IgD-negative memory B cell (primary cell): ENCODE measurements around the gene CLCF1. TPM values are rescaled to one million over a fixed set of nuclear protein-coding genes. Genes with fewer than 3 reads are reported as not detected.
A peak's percentile ranks its signal among the peaks of the same experiment; 100 is the strongest.

Experiments
- H3K27ac Mint-ChIP-seq, 3 donors: one replicate each; pipeline ENCODE4 v1.8.0; 2020 to 2022; ENCODE audit warnings: mild to moderate bottlenecking in 3 of 3, mixed read lengths in 3 of 3, moderate library complexity in 1 of 3
- H3K27me3 Mint-ChIP-seq: one replicate; pipeline ENCODE4 v1.8.0; 2021; ENCODE audit warnings: mixed read lengths
- H3K36me3 Mint-ChIP-seq: one replicate; pipeline ENCODE4 v1.8.0; 2020; ENCODE audit warnings: mild to moderate bottlenecking, mixed read lengths
- H3K4me1 Mint-ChIP-seq, 3 donors: one replicate each; pipeline ENCODE4 v1.8.0; 2020 to 2022; ENCODE audit warnings: mixed read lengths in 3 of 3, mild to moderate bottlenecking in 1 of 3
- H3K4me3 Mint-ChIP-seq, 4 donors: one replicate each; pipeline ENCODE4 v1.8.0; 2020 to 2022; ENCODE audit warnings: mild to moderate bottlenecking in 4 of 4, mixed read lengths in 4 of 4, moderate library complexity in 3 of 4
- H3K9me3 Mint-ChIP-seq, 3 donors: one replicate each; pipeline ENCODE4 v1.8.0; 2020 to 2021; ENCODE audit warnings: mixed read lengths in 3 of 3, mild to moderate bottlenecking in 1 of 3
- polyA plus RNA-seq: library from polyadenylated mRNA; unstranded; fragments of 300-500 nt; fragmentation: Illumina TruSeq; gene quantifications from one replicate; pipeline ENCODE4 v1.2.3, GENCODE V29; 2021

Gene CLCF1
- polyA plus RNA-seq, 1 donor from 2014 or later = 5.1 TPM

DNA sequence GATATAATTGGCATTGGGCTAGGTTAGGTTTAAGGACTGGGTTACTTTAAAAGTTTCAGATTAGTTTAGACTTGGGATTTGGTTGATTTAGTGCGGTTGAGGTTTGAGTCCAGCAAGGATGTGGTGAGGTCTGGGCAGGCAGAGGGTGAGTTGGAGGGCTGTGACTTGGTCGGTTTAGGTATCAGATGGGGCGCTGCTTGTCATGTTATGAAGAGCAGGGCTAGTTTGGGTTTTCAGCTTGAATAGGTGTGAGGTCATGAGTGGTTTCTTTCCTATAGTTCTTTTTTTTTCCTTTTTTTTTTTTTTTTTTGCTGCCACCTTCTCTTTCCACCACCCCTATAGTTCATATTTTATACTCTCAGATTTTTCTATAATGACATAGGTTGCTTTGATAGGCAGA, 4.8 kb downstream of the CLCF1 start:
- Mint-ChIP-seq H3K4me1 (peaks cover 43 to 67% (median 58%) of the 10 kb centered on the region in 3 donors), H3K27me3 (no peaks in the 10 kb centered on the region), H3K4me3 (peak overlapping the region in 3 of 4 donors; percentile 45 to 58 (median 55)), H3K36me3 (peaks cover 4% of the 10 kb centered on the region), H3K27ac (peak overlapping the region; percentile 36 to 69 (median 59)), H3K9me3 (no peaks in the 10 kb centered on the region)

DNA sequence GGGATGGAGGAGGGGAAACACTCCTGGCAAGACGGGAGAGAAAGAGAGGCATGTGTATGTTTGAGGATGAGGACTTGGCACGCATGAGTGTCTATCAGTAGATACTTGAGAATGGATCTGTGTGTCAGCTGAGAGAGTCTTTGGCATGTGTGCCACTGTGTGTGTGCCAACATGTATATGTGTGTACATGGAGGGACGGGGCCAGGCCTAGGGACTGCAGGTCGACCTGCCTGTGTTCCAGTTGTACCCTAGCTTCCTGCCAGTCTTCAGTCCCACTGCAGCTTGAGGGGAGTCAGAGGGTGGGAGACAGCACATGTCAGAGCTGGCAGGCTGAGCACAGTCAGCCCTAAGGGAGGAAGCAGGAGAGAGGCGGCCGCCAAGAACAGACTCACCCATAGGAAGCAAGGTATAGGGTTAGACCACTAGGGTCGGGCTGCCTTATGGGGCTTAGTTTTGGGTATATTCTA, 5.6 kb downstream of the CLCF1 start:
- Mint-ChIP-seq H3K36me3 (peaks cover 4% of the 10 kb centered on the region), H3K9me3 (no peaks in the 10 kb centered on the region), H3K4me3 (peak overlapping the region in 3 of 4 donors; percentile 55 to 83 (median 56)), H3K27ac (peak overlapping the region; percentile 3 to 36 (median 15)), H3K4me1 (peaks cover 42 to 69% (median 60%) of the 10 kb centered on the region in 3 donors), H3K27me3 (no peaks in the 10 kb centered on the region)

DNA sequence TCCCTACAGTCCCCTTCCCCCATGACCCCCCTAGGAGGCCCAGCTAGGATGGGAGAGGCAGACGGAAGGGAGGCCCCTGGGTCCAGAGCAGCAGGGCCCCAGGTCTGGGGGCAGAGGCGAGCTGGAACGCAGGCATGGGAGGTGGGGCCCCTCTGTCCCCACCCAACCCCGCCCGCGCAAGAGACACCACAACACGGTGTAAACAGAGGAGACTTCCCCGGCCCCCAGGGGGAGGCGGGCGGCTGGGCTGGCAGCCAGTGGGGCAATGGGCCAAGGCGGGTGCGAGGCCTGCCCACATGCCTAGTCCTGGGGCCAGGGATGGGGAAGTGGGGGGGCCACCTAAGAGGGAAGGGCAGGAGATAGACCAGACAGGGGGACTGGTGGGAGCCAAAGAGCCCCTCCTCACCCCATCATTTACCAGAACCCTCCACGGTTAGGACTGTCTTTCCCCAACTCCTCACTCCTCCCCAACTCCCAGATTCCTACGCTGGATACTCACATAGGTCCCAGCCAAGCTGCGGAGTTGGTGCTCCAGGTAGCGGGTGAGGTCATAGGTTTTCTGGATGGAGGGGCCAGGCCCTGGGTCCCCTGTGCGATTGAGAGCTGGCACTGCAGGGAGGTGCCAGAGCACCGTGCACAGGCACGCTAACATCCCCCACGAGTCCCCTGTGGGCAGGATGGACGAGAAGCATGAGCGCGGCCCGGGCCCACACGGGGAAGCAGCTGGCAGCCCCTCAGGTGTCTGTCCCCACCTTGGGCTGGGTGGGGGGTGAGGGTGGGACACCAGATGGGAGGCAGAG, 6.2 kb downstream of the CLCF1 start:
- H3K9me3 Mint-ChIP-seq = no peaks in the 10 kb centered on the region
- peaks cover 4% of the 10 kb centered on the region for H3K36me3 Mint-ChIP-seq
- peak overlapping the region in 1 of 4 donors; percentile 83 for H3K4me3 Mint-ChIP-seq
- H3K27me3 Mint-ChIP-seq = no peaks in the 10 kb centered on the region
- H3K4me1 Mint-ChIP-seq = peaks cover 46 to 75% (median 60%) of the 10 kb centered on the region in 3 donors
- peak overlapping the region in 2 of 3 donors; percentile 3 to 36 for H3K27ac Mint-ChIP-seq

DNA sequence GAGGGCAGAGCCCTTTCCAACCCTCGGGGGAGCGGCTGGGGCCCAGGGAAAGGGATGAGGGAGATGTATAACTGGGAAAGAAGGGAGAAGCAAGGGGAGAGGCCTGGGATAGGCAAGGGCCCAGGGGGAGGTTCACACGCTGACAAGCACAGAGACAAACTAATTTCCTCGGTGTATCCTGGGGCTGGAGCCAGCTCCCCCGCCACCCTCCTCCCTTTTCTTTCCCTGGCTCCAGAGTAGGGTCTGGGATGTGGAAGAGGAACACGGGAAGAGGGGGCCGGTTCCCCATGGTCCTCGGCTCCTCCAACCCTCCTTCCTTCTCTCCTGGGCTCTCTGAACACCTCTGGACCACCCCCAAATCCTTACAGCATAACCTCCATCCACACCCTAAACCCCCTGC, 6.9 kb downstream of the CLCF1 start:
- peaks cover 53 to 72% (median 57%) of the 10 kb centered on the region in 3 donors for H3K4me1 Mint-ChIP-seq
- H3K4me3 Mint-ChIP-seq = peak overlapping the region in 2 of 4 donors; percentile 24 to 71
- H3K9me3 Mint-ChIP-seq = no peaks in the 10 kb centered on the region
- peak overlapping the region in 2 of 3 donors; percentile 75 to 83 for H3K27ac Mint-ChIP-seq
- H3K36me3 Mint-ChIP-seq = peaks cover 3% of the 10 kb centered on the region
- no peaks in the 10 kb centered on the region for H3K27me3 Mint-ChIP-seq

DNA sequence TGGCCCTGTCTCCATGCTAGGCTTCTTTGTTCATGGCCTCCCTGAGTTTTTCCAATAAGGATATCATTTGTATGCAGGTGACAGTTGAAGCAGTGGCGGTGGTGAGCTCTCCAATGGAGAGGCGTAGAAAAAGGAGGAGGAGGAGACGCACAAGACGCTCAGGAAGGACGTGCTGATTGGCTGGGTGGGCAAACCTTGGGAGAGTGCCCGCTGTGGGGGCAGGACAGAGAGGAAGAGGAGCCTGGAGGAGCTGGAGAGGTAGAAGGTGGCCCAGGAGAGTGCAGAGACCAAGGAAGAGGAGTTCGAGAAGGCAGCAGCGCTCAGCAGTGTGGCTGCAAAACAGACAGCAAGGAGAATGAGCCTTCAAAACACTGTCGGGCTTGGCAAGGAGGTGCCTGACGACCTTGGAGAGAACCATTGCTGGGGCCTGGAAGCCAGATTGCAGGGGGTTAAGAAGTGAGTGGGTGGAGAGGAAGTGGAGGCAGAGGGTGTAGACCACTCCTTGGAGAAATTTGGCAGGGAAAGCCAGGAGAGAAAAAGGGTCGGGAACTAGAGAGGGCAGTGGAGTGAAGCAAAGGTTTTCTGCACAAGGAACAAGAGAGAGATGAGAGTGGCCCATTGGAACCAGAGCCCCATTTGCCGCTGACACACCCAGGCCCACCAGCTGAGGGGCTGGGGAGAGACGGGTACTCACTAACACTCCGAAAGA, 7.5 kb downstream of the CLCF1 start:
- no peaks in the 10 kb centered on the region for H3K27me3 Mint-ChIP-seq
- H3K27ac Mint-ChIP-seq = peak overlapping the region in 2 of 3 donors; percentile 75 to 83
- no peaks in the 10 kb centered on the region for H3K9me3 Mint-ChIP-seq
- peaks cover 3% of the 10 kb centered on the region for H3K36me3 Mint-ChIP-seq
- H3K4me1 Mint-ChIP-seq = peaks cover 52 to 71% (median 57%) of the 10 kb centered on the region in 3 donors
- peak overlapping the region in 2 of 4 donors; percentile 51 to 70 for H3K4me3 Mint-ChIP-seq

DNA sequence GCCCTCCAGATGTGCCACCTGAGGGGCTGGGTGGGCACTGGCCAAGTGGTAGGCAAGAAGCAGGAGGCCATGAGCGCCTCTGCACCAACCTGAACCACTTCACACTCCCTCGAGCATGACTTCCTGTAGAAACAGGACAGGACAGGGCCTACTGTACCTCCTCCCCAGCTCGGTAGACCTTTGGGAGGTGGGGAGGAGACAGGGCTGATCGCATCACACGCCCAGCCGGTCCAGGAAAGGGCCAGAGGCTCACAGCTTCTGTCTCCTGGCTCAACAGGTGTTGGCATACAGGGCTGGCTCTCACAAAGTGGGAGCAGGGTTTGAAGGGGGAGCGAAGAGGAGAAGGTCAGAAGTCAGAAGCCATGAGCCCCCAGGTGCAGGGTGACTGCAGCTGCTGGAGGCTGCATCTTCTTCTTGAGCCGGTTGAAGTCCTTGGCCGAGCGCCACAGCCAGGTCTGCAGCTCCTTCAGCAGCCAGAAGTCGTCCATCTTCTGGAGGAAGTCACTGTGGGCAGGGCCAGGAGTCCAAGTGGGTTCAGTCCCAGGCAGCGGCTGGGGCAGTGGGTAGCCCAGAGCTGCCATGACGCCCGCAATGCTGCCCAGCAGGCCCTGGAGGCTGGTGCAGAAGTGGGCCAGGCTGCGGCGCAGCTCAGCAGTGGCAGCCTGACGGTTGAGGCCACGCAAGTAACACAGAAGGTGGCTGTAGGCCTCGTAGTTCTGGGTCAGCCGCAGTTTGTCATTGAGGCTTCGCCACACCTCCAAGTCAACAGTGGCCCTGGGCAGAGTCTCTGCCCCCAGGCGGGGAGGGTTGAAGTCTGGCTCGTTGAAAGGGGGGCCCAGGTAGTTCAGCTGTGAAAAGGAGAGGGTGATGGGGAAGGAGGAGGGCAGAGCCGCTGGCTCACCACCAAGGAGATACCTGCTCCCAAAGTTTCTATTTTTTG, 8.3 kb downstream of the CLCF1 start:
- H3K27me3 Mint-ChIP-seq = no peaks in the 10 kb centered on the region
- H3K9me3 Mint-ChIP-seq = no peaks in the 10 kb centered on the region
- peak overlapping the region in 3 of 4 donors; percentile 60 to 63 (median 61) for H3K4me3 Mint-ChIP-seq
- H3K36me3 Mint-ChIP-seq = peaks cover 3% of the 10 kb centered on the region
- peaks cover 49 to 64% (median 57%) of the 10 kb centered on the region in 3 donors for H3K4me1 Mint-ChIP-seq
- peak overlapping the region; percentile 80 to 90 (median 83) for H3K27ac Mint-ChIP-seq

DNA sequence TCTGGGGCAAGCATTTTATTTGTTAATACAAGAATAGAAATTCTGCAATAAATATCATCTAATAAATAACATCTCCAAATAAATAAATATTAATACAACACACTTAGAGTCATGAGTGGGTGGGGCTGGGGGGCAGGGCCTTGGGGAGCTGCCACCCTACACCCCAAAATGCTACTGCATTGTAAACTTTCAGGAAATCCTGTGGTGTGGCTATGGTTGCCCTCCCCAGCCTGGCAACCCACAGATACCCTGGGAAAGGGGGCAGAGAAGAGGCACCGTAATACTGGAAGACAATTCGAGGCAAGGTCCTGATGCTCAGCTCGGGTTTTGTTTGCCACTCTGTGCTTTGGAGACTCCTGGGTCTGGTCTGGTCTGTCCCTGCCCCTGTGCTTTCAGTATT, 9.2 kb downstream of the CLCF1 start:
- H3K27me3 Mint-ChIP-seq = no peaks in the 10 kb centered on the region
- peak overlapping the region in 1 of 4 donors; percentile 60 for H3K4me3 Mint-ChIP-seq
- no peaks in the 10 kb centered on the region for H3K9me3 Mint-ChIP-seq
- H3K36me3 Mint-ChIP-seq = peaks cover 3% of the 10 kb centered on the region
- H3K27ac Mint-ChIP-seq = peak overlapping the region in 2 of 3 donors; percentile 80 to 90
- H3K4me1 Mint-ChIP-seq = peaks cover 40 to 56% (median 52%) of the 10 kb centered on the region in 3 donors

DNA sequence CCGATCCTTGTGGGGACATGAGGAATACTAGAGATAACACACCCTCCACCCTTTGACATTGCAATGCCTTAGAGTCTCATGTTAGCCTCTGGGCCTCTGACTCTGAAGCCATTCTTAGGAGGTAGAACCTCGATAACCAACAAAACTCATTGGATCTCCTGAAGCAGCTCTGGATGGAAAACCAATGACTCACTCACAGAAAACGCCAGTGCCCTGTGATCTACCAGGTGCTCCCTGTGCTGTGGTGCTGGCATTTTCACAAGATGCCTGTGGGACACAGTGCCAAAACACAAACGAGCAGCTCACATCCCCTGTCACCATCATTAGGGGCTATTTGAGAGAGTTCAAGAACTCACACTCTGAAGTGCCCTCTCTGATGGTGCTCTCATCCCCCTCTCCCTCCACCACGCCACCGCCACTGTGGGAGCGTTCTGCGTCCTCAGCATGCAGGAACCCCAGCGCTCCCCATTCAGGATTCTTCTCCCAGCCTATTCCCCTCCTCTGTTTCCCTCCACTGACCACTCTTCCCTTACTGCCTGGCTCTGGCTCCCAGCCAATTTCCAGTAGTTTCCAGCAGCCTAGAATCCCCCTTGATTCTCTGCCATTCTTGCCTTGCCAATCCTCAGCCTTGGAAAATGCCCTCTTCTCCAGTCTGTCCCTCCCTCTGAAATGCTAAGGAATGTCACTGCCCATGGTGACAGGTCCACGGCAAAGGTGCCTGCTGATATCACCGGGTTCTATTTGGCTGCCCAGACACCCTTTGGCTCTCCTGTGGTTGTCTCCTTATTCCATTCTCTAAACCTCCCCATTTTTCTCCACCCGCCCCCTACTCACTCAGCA, 15.3 kb downstream of the CLCF1 start:
- H3K27me3 Mint-ChIP-seq = no peaks in the 10 kb centered on the region

DNA sequence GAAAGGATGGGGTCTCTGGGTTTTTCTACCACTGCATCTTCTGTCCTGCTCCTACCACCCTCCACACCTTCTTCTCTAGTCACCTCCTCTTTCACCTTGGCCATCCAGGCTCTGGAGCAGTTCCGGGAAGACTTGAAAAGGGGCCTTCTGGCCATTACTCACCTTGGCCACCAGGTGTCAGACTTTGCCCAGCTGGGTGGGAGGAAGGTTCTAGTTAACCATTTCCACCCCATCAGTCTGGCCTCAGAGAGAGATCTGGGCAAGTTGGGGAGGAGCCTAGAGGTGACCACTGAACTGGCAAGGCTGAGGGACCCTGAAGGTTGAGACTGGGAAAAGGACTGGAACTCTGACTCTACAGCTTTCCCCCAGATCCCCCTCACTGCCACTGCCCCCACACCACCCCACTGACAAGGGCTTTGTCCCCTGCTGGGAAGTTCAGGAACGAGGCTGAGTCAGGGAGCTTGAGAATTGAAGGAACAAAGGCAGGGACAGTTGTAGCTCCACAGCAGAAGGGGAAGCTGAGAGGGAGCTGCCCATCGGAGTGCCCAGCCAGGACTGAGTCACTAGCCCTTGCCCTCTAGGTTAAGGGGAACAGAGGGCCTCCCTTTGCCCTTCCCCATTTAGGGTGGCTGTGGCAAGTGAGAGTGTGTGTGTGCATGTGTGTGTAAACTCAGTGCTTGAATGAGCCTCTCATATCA, 16.4 kb downstream of the CLCF1 start:
- H3K4me1 Mint-ChIP-seq = peaks cover 21 to 48% (median 41%) of the 10 kb centered on the region in 3 donors
- H3K27me3 Mint-ChIP-seq = no peaks in the 10 kb centered on the region
- no peaks in the 10 kb centered on the region for H3K9me3 Mint-ChIP-seq
- H3K27ac Mint-ChIP-seq = peak overlapping the region; percentile 15 to 47 (median 29)
- H3K4me3 Mint-ChIP-seq = peak overlapping the region; percentile 1 to 94 (median 54)
- no peaks in the 10 kb centered on the region for H3K36me3 Mint-ChIP-seq

More for the DNA sequence above, 15.3 kb downstream of the CLCF1 start:
- Mint-ChIP-seq H3K4me3 (peak overlapping the region in 1 of 4 donors; percentile 77), H3K27ac (peak overlapping the region in 2 of 3 donors; percentile 15 to 35), H3K9me3 (no peaks in the 10 kb centered on the region), H3K36me3 (no peaks in the 10 kb centered on the region), H3K4me1 (peaks cover 30 to 55% (median 43%) of the 10 kb centered on the region in 3 donors)

DNA sequence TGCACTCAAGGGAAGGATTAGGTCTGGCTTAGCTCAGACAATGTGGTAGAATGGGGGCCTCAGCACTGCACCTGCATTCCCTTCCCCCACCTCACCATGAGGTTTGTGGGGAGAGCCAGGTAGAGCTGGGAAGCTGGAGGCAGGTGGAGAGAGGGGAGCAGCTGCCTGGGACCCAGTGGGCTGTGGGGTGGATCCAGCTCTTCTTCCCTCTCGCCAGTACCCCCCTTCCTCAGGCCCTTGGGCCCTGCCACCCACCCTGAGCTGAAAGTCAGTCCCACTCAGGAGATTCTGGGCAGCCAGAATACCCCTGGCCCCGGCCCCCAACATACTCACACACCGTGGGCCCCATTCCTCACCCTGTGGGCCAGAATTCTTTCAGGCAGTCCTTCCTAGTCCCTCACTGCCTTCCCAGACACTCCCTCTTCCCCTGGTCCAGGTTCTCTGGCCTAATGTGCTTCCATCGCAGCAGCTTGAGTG, 17.0 kb downstream of the CLCF1 start:
- H3K36me3 Mint-ChIP-seq = no peaks in the 10 kb centered on the region
- H3K4me3 Mint-ChIP-seq = peak overlapping the region; percentile 1 to 94 (median 54)
- peaks cover 17 to 46% (median 42%) of the 10 kb centered on the region in 3 donors for H3K4me1 Mint-ChIP-seq
- peak overlapping the region; percentile 6 to 47 (median 29) for H3K27ac Mint-ChIP-seq
- H3K9me3 Mint-ChIP-seq = no peaks in the 10 kb centered on the region
- H3K27me3 Mint-ChIP-seq = no peaks in the 10 kb centered on the region

DNA sequence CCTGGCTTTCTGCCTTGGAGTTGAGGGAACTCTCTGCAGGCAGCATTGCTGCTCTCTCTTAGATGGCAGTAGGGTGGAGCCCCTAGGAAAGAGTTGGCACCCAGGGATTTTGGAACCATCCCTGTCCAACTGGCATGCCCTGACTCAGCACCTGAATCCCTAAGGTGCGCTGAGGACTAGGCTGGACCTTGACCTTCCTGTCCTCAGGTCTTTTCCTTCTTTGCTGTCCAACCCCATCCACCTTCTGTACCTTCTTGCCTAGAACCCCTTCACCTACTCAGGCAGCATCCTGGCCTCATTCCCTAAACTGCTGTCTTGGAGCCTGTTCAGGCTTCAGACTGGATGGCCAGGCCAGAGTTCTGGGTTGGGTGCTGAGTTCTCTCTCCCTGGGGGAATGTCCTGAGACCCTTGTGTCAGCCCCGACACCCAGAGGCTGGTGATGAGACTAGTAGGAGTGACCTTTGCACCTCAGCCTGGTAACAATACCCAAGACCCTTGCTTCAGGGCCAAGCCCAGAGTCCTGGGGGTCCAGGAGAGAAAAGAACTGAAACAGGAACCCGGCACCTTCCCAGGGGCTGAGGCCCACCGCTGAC, 17.5 kb downstream of the CLCF1 start:
- Mint-ChIP-seq H3K27ac (peak overlapping the region in 2 of 3 donors; percentile 16 to 63), H3K36me3 (no peaks in the 10 kb centered on the region), H3K4me1 (peaks cover 19 to 49% (median 48%) of the 10 kb centered on the region in 3 donors), H3K4me3 (peak overlapping the region in 3 of 4 donors; percentile 58 to 80 (median 79)), H3K9me3 (no peaks in the 10 kb centered on the region), H3K27me3 (no peaks in the 10 kb centered on the region)

DNA sequence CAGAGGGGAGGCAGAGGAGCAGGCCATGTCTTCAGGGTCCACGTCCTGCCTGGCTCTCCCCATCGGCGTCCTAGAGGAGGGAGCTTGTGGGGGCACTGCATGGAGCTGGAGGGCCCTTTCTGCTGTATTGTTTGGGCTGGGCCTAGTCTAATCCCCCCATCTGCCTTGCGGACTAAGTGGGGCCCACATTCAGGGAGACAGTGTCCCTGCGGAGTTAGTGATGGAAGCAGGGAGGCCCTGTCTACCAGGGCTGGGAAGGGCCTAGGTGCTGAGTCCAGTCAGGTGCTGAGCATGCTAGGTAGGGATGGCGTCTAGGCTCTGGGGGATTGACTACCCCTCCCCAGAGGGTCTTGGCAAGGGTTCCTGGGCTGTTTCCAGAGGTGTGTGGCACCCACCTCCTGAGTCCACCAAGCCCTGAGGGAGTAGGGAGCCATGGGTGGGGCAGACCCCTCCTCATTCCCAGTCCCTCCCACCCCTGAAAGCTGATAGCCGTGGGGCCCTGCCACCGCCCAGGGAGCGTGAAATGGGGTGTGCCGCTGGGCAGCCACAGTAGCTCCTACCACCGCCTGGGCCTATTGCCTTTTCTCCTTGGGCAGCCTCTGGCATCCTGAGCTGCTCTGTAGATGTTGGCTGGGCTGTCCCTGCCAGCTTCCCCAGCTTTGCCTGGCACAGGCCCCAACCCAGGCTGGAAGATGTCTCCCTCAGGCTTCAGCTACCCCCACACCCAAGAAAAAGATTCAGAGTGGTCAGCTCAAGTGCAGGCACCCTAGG, 18.2 kb downstream of the CLCF1 start:
- no peaks in the 10 kb centered on the region for H3K27me3 Mint-ChIP-seq
- H3K4me1 Mint-ChIP-seq = peaks cover 20 to 50% (median 46%) of the 10 kb centered on the region in 3 donors

More for the DNA sequence above, 18.2 kb downstream of the CLCF1 start:
- H3K36me3 Mint-ChIP-seq = no peaks in the 10 kb centered on the region
- H3K4me3 Mint-ChIP-seq = peak overlapping the region in 3 of 4 donors; percentile 79 to 99 (median 99)
- no peaks in the 10 kb centered on the region for H3K9me3 Mint-ChIP-seq
- H3K27ac Mint-ChIP-seq = peak overlapping the region; percentile 71 to 100 (median 100)
